Adrenal gland (tissue), 12 donors: ENCODE data around the gene TMPRSS11D. TPM values are rescaled to one million over a fixed set of nuclear protein-coding genes. Genes with fewer than 3 reads are reported as not detected.

Experiments used
- DNase-seq, 7 donors: peaks; one replicate each; pipeline ENCODE4 v3.0.0-alpha.2; 2019 to 2020
- H3K27ac ChIP-seq, 5 donors: fragments of 200-600 bp; sonication (generic) in 4 of 5; 1 replicate in 3 of 5; 2 replicates in 2 of 5; pipeline versions ENCODE4 v1.5.1 to v1.8.0; 2016 to 2020; ENCODE audit warnings: mild to moderate bottlenecking in 1 of 5
- H3K27me3 ChIP-seq: fragments of 200-600 bp; 2 replicates; pipeline ENCODE4 v1.8.0; 2021
- H3K36me3 ChIP-seq, 2 donors: fragments of 200-600 bp; replicated peaks in 1 of 2; 1 replicate in 1 of 2; 2 replicates in 1 of 2; pipeline versions ENCODE4 v1.5.1 to v1.8.0; 2018 to 2022
- H3K4me1 ChIP-seq, 2 donors: fragments of 200-600 bp; replicated peaks in 1 of 2; 1 replicate in 1 of 2; 2 replicates in 1 of 2; pipeline versions ENCODE4 v1.5.1 to v1.8.0; 2018 to 2021
- H3K4me3 ChIP-seq, 4 donors: fragments of 200-600 bp; sonication (generic) in 3 of 4; one replicate each; pipeline ENCODE4 v1.5.1; 2016 to 2018
- H3K9me3 ChIP-seq, 3 donors: fragments of 200-600 bp; sonication (generic) in 1 of 3; replicated peaks in 1 of 3; 1 replicate in 2 of 3; 2 replicates in 1 of 3; pipeline versions ENCODE4 v1.5.1 to v1.8.0; 2016 to 2021
- POLR2A ChIP-seq, 2 donors: fragments of 450-650 bp; IDR thresholded peaks; one replicate each; pipeline ENCODE4 v1.6.1; 2017; ENCODE audit warnings: antibody characterized with exemption in 2 of 2, mild to moderate bottlenecking in 2 of 2, moderate library complexity in 1 of 2
- WGBS, 4 donors: extraction: QIAGEN DNeasy Blood & Tissue Kit in 2 of 4; methylation state at CpG; one replicate each; pipeline versions ENCODE4 v1.1.5 to v1.1.7; 2013 to 2017; 5-methylcytosine and 5-hydroxymethylcytosine counted together
- intact Hi-C, 2 donors: fragments of 100-400 bp; cut with DNase I; formaldehyde crosslinking; loops; one replicate each; pipeline versions ENCODE4 v1.14.1 to v1.15.0; 2022 to 2023
- polyA plus RNA-seq, 3 donors: library from polyadenylated mRNA; stranded (reverse); fragments of 200-250 nt in 2 of 3; fragments of 350-450 nt in 1 of 3; fragmentation: Illumina TruSeq in 1 of 3; extraction: RNeasy Lipid Tissue Mini Kit (QIAGEN cat#74804) in 1 of 3; gene quantifications; one replicate each; pipeline ENCODE4 v1.2.3, GENCODE V29; 2013 to 2014
- total RNA-seq, 9 donors: library from RNA; depleted of rRNA in 4 of 9; stranded (reverse); fragments of >200 nt in 4 of 9; fragments of 120-200 nt in 1 of 9; fragmentation: NEBNext Ultra II Directional in 1 of 9; extraction: Animal tissue kit (Norgen Biotek cat#: 25700) in 1 of 9; gene quantifications; one replicate each; pipeline versions ENCODE4 v1.1.0 to v1.2.4, GENCODE V29; 2013 to 2023
- TF ChIP-seq, protein P1 (sequence below), 6 experiments: fragments of 450-650 bp in 4 of 6; fragments of 200-600 bp in 2 of 6; sonication (generic) in 1 of 6; IDR thresholded peaks; 1 replicate in 5 of 6; 2 replicates in 1 of 6; pipeline versions ENCODE4 v1.5.1 to v1.8.0; 2016 to 2021; ENCODE audit warnings: antibody characterized with exemption in 6 of 6, mild to moderate bottlenecking in 2 of 6, moderate library complexity in 1 of 6
- donor health status: healthy with polysubstance abuse.
- donor health status: Bipolar disorder and iron deficiency.
- donor health status: DM: yes; HTN: yes; CAD: no.
- donor health status: DM: no; HTN: no; CAD: no.
- donor health status: DM: no; HTN: no; CAD: no.
- donor health status: DM: yes; HTN: yes; CAD: no.

The TMPRSS11D gene
- total and polyA plus RNA-seq, 12 donors = not detected

DNA sequence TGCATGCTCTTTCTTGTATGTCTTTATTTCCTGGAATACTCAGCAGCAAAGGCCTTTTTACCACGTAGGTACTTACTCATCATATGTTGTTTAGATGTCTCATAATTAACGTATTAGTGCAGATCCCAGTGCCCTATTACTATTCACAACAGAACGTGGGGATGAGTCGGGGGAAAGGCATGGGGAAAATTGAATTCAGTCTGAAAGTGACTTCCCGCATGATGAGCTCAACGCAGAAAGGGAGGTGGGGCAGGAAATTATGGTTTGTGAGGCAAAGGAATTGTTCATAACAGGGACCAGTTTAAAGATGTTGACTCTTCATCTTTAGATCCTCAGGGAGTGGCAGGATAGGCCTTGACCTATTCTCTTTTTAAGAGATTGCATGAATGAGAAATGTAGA lies 2.0 kb upstream of the TMPRSS11D start:
- H3K27ac ChIP-seq = no peak overlapping the region
- intact Hi-C loops = no loop called here
- TF ChIP-seq POLR2A (IDR thresholded peaks at IDR 0.05) = no peak
- TF ChIP-seq, protein P1, sequence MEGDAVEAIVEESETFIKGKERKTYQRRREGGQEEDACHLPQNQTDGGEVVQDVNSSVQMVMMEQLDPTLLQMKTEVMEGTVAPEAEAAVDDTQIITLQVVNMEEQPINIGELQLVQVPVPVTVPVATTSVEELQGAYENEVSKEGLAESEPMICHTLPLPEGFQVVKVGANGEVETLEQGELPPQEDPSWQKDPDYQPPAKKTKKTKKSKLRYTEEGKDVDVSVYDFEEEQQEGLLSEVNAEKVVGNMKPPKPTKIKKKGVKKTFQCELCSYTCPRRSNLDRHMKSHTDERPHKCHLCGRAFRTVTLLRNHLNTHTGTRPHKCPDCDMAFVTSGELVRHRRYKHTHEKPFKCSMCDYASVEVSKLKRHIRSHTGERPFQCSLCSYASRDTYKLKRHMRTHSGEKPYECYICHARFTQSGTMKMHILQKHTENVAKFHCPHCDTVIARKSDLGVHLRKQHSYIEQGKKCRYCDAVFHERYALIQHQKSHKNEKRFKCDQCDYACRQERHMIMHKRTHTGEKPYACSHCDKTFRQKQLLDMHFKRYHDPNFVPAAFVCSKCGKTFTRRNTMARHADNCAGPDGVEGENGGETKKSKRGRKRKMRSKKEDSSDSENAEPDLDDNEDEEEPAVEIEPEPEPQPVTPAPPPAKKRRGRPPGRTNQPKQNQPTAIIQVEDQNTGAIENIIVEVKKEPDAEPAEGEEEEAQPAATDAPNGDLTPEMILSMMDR (IDR thresholded peaks at IDR 0.05) = no peak
- no peaks in the 10 kb centered on the region for H3K27me3 ChIP-seq
- H3K36me3 ChIP-seq = no peaks in the 10 kb centered on the region
- DNase-seq = no peak
- no peak overlapping the region for H3K4me3 ChIP-seq
- no peaks in the 10 kb centered on the region for H3K9me3 ChIP-seq
- 54 to 76% (median 63%) methylated on average over 6 of the region's 6 CpGs for WGBS, 4 donors
- no peaks in the 10 kb centered on the region for H3K4me1 ChIP-seq

DNA sequence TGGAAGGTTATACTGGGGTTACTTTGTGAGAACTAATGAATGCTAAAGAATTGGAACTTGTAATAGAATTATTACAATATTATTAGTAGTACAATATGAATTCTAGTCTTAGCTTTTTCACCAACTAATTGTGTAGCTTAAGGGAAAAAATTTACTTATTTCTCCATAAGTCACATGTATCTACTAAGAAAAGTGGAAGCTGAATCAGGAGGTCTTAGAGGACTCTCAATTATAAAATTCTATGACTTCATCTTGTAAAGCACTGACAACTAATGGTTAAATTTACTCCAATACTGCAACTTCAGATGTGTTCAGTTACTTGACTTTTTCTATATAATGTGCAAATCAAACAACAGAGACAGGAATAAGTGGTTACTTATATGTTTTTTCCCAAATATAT lies 899 bp upstream of the TMPRSS11D start:
- no peaks in the 10 kb centered on the region for H3K27me3 ChIP-seq
- DNase-seq = no peak
- intact Hi-C loops = no loop called here
- H3K4me3 ChIP-seq = no peak overlapping the region
- no peak overlapping the region for H3K27ac ChIP-seq
- no peaks in the 10 kb centered on the region for H3K9me3 ChIP-seq
- H3K4me1 ChIP-seq = no peaks in the 10 kb centered on the region
- TF ChIP-seq, protein P1 (IDR thresholded peaks at IDR 0.05) = no peak
- no peak for TF ChIP-seq POLR2A (IDR thresholded peaks at IDR 0.05)
- H3K36me3 ChIP-seq = no peaks in the 10 kb centered on the region

- no peaks in the 10 kb centered on the region for H3K9me3 ChIP-seq
- H3K4me3 ChIP-seq = no peak overlapping the region
- H3K27me3 ChIP-seq = no peaks in the 10 kb centered on the region
- DNase-seq = no peak
- no peak for TF ChIP-seq POLR2A (IDR thresholded peaks at IDR 0.05)
- TF ChIP-seq, protein P1 (IDR thresholded peaks at IDR 0.05) = no peak
- H3K36me3 ChIP-seq = no peaks in the 10 kb centered on the region
- no peak overlapping the region for H3K27ac ChIP-seq
- no peaks in the 10 kb centered on the region for H3K4me1 ChIP-seq
- 70 to 82% (median 79%) methylated on average over 5 of the region's 5 CpGs for WGBS, 4 donors
- intact Hi-C loops = no loop called here
Measured at GRCh38 chr4:67883458-67883857, 344 bp downstream of the TMPRSS11D start.

DNA sequence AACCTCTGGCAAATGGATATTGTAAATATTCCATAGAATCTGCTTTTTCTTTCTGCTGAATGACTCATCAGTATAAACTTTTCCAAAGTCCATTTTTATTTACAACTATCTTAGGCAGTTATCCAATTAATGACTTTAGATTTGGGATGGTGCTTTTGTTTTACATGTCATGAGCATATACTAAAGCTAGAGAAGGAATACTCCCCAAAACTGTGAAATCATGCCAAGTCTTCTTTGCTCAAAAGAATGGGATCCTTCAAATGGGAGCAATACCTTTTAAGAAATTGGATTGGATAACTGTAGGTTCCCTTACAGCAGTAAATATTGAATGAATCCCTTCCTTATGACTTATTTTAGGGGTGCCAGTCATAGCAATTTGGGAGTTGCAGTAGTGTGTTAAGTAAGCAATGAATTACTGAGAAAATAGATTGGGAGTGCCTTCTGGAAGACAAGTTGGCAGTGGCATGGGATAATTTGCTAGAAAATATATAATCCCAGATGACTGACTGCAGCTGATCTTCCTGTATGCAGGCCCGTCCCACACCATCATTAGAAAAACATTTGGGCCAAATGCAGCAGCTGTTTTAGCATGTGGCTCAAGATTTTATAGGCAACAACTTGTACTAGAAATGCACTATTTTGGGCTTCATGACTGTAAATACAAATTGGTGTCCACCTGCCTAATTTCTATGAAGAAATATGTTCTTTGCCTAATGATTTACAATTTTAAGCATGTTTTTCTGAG lies 2.8 kb downstream of the TMPRSS11D start:
- Histone ChIP-seq H3K4me3 (no peak overlapping the region), H3K4me1 (no peaks in the 10 kb centered on the region), H3K36me3 (no peaks in the 10 kb centered on the region), H3K9me3 (no peaks in the 10 kb centered on the region), H3K27me3 (no peaks in the 10 kb centered on the region), H3K27ac (no peak overlapping the region)
- DNase-seq = no peak
- intact Hi-C loops = no loop called here
- TF ChIP-seq POLR2A (IDR thresholded peaks at IDR 0.05) = no peak
- TF ChIP-seq, protein P1 (IDR thresholded peaks at IDR 0.05) = no peak
- 56 to 78% (median 63%) methylated on average over 1 of the region's 1 CpG for WGBS, 4 donors
